ENCODE results near the gene SMAD6. TPM values are rescaled to one million over a fixed set of nuclear protein-coding genes. Genes with fewer than 3 reads are reported as not detected.

Gene SMAD6
- total and polyA plus RNA-seq, 2 of the 4 experiments (the other 2 are of a cell fraction): 4.8 to 8.5 TPM

DNA sequence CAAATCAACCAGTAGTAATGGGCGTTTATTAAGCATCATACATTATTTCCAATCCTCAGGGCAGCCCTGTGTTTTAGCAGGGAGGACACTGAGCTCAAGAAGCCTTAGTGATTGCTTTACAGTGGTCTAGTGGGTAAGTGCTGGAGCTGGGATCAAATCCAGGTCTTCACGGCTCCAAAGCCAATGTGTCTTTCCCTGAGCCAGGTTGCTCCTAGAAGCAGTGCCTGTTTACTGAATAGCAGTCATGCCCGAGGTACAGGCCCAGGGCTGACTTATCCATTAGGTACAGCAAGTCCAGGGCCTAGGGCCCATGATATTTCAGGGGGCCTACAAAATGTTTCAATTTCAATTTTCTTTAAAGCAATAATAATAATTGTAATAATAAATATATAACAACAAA, 9.6 kb upstream of the SMAD6 start:
- Histone ChIP-seq H4K5ac (ENCODE audit: low read depth, low read length) (no peak overlapping the region), H3K4me1 (ENCODE audit: control insufficient read depth, insufficient read depth, low read length) (no peaks in the 10 kb centered on the region), H3K56ac (ENCODE audit: extremely low read depth, insufficient read depth, low read length) (no peak overlapping the region), H3K4me2 (ENCODE audit: low read depth, low read length) (no peak overlapping the region), H2AK5ac (ENCODE audit: low read depth, low read length) (no peak overlapping the region), H2BK15ac (ENCODE audit: low read depth, low read length) (no peak overlapping the region), H4K20me1 (ENCODE audit: insufficient read depth, low read length) (no peaks in the 10 kb centered on the region), H2BK5ac (ENCODE audit: low read depth, low read length, poor library complexity, severe bottlenecking) (no peak overlapping the region), H2AFZ (replicated peaks; ENCODE audit: low read length, poor library complexity) (no peak overlapping the region), H2AK9ac (replicated peaks; ENCODE audit: low read depth, low read length, poor library complexity) (no peak overlapping the region), H3K4ac (ENCODE audit: low read depth, low read length) (no peak overlapping the region), H2BK20ac (ENCODE audit: low read depth, low read length) (no peak overlapping the region), H3K9ac (ENCODE audit: low read depth, low read length) (no peak overlapping the region), H3K23ac (ENCODE audit: low read depth, low read length) (no peak overlapping the region), H3K27ac (ENCODE audit: insufficient read depth, low read length) (no peak overlapping the region), H3K79me1 (ENCODE audit: low read depth in 1 of 2, low read length in 2 of 2) (no peaks in the 10 kb centered on the region), H3K14ac (replicated peaks; ENCODE audit: low read depth, low read length) (no peak overlapping the region), H4K8ac (ENCODE audit: low read depth in 2 of 2, low read length in 2 of 2) (no peak overlapping the region), H3K27me3 (ENCODE audit: control insufficient read depth, insufficient read depth, low read length) (no peaks in the 10 kb centered on the region), H3K36me3 (ENCODE audit: control insufficient read depth, insufficient read depth, low read length) (no peaks in the 10 kb centered on the region), H3K9me1 (ENCODE audit: insufficient read depth, low read length) (no peaks in the 10 kb centered on the region), H3K18ac (ENCODE audit: low read depth, low read length) (no peak overlapping the region), H2BK120ac (ENCODE audit: low read depth, low read length) (no peak overlapping the region), H3K9me3 (ENCODE audit: control insufficient read depth, insufficient read depth, low read length) (no peaks in the 10 kb centered on the region), H3K4me3 (ENCODE audit: insufficient read depth, low read depth, low read length) (no peak overlapping the region), H4K91ac (ENCODE audit: insufficient read depth, low read depth, low read length) (no peak overlapping the region)
- TF ChIP-seq CHD1 (IDR thresholded peaks at IDR 0.05; ENCODE audit: low read depth, low read length): no peak
- TF ChIP-seq FOS (IDR thresholded peaks at IDR 0.05; ENCODE audit: low read depth, low read length): no peak
- no peak for TF ChIP-seq CEBPB (IDR thresholded peaks at IDR 0.05; ENCODE audit: low read depth, low read length)
- TF ChIP-seq SMC3 (IDR thresholded peaks at IDR 0.05; ENCODE audit: low read depth, low read length): no peak
- no peak for TF ChIP-seq RFX5 (IDR thresholded peaks at IDR 0.05; ENCODE audit: low read depth, low read length)
- TF ChIP-seq MAFK (IDR thresholded peaks at IDR 0.05; ENCODE audit: low read depth, low read length): no peak
- TF ChIP-seq MAZ (IDR thresholded peaks at IDR 0.05; ENCODE audit: borderline replicate concordance, low read depth, low read length): no peak
- TF ChIP-seq, protein P1, sequence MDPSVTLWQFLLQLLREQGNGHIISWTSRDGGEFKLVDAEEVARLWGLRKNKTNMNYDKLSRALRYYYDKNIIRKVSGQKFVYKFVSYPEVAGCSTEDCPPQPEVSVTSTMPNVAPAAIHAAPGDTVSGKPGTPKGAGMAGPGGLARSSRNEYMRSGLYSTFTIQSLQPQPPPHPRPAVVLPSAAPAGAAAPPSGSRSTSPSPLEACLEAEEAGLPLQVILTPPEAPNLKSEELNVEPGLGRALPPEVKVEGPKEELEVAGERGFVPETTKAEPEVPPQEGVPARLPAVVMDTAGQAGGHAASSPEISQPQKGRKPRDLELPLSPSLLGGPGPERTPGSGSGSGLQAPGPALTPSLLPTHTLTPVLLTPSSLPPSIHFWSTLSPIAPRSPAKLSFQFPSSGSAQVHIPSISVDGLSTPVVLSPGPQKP (IDR thresholded peaks at IDR 0.05; ENCODE audit: borderline replicate concordance, low read depth, low read length): no peak
- TF ChIP-seq, protein P2, sequence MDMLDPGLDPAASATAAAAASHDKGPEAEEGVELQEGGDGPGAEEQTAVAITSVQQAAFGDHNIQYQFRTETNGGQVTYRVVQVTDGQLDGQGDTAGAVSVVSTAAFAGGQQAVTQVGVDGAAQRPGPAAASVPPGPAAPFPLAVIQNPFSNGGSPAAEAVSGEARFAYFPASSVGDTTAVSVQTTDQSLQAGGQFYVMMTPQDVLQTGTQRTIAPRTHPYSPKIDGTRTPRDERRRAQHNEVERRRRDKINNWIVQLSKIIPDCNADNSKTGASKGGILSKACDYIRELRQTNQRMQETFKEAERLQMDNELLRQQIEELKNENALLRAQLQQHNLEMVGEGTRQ (IDR thresholded peaks at IDR 0.05; ENCODE audit: low read depth, low read length): no peak
- no peak for TF ChIP-seq BHLHE40 (IDR thresholded peaks at IDR 0.05; ENCODE audit: low read depth, low read length)
- dilution Hi-C loops (cut with HindIII; ENCODE audit: low sequenced_read_pairs, unreplicated experiment) (no loop called here), in situ Hi-C loops (cut with MboI; ENCODE audit: low sequenced_read_pairs) (no loop called here), intact Hi-C loops (cut with micrococcal nuclease) (no loop called here)
- POLR2A ChIA-PET (ENCODE audit: unreplicated experiment): no interaction called here
- no peak for ATAC-seq (ENCODE audit: low read depth)
- WGBS, 2 experiments (ENCODE audit: extremely low coverage in 2 of 2, insufficient read length in 1 of 2): 50% methylated on average over 1 of the region's 3 CpGs; no CpG with 5 or more reads in 1 of the 2 experiments
- no TSS peak for BruUV-seq (replicated peaks)
- CTCF ChIA-PET: no interaction called here
- no peak for DNase-seq

Measured in IMR-90 (cell line).